ENCODE data around the gene SMCO3. TPM values are rescaled to one million over a fixed set of nuclear protein-coding genes. Genes with fewer than 3 reads are reported as not detected.

SMCO3 gene
- total RNA-seq, 1 experiment from 2014 or later: not detected

DNA sequence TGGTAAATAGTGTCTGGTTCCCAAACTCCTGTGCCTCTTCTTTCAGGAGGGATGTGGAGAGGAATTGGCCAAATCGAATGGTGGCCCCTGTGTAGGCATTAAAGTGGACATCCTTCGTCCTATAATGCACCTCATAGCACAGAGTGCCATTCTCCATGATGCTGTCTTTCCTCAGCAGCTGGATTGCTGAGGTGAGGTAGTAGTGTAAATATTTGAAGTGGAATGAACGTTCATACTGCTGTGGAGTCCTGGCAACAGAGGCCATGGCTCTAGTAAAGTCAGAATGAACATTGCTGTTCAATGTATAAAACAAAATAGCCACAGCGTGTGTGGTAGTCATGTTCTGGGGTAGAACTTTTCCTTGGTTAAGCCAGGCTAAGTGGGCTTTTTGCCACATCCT is 26.6 kb upstream of the SMCO3 start:
- H3K4me3 ChIP-seq (ENCODE audit: insufficient read depth, low read depth, low read length): no peak overlapping the region
- DNase-seq: no peak
- no peaks in the 10 kb centered on the region for H3K36me3 ChIP-seq (replicated peaks; ENCODE audit: control insufficient read depth, insufficient read depth, low read length)
- no peaks in the 10 kb centered on the region for H3K27me3 ChIP-seq (ENCODE audit: control insufficient read depth, insufficient read depth, low read length)

DNA sequence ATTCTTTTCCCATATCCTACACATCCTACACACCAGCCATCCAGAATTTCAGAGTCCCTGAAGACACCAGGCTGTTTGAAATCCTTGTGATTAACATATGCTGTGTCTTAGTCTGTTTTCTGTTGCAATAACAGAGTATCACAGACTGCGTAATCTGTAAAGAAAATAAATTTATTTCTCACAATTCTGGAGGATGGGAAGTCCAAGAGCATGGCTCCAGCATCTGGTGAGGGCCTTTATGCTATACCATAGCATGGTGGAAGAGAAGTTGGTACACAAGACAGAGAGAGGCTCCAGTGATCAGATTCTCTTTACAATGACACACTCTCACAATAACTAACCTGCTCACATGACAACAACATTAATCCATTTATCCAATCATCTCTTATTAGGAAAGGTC is 25.3 kb upstream of the SMCO3 start:
- Histone ChIP-seq H3K27me3 (ENCODE audit: control insufficient read depth, insufficient read depth, low read length) (no peaks in the 10 kb centered on the region), H3K36me3 (replicated peaks; ENCODE audit: control insufficient read depth, insufficient read depth, low read length) (no peaks in the 10 kb centered on the region), H3K4me3 (ENCODE audit: insufficient read depth, low read depth, low read length) (no peak overlapping the region)
- DNase-seq: no peak

DNA sequence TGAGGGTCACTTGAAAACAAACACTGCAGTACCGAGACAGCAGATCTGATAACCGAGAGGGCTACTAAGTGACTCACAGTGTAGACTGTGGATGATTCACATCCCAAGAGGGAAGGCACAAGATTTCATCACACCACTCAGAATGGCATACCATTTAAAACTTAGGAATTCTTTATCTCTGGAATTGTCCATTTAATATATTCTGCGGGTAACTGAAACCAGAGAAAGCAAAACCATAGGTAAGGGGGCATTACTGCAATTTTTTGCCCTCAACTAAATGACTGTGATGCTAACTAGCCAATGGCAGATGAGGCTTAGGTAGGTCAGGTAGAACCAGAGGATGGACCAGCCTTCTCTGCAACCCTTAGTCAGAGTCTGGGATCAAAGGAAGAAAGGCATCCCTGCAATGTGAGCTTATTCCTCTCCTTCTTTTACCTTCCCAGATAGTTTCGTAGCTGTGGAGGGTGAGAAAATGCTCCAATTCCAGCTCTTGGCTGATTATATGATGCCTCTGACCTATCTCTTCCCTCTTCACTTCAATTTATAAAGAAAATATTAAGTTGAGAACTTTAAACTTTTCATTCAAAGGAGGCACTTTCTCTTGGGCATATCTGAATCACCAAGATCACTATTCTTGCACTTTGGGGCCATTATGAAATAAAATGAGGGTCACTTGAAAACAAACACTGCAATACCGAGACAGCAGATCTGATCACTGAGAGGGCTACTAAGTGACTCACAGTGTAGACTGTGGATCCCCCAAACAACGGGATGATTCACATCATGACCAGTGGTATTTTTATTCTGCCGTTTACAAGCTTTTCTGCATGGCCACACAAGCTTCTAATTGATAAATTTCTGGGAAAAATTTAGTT is 22.6 kb upstream of the SMCO3 start:
- H3K36me3 ChIP-seq (replicated peaks; ENCODE audit: control insufficient read depth, insufficient read depth, low read length): no peaks in the 10 kb centered on the region
- H3K27me3 ChIP-seq (ENCODE audit: control insufficient read depth, insufficient read depth, low read length): no peaks in the 10 kb centered on the region
- DNase-seq: no peak
- no peak overlapping the region for H3K4me3 ChIP-seq (ENCODE audit: insufficient read depth, low read depth, low read length)

DNA sequence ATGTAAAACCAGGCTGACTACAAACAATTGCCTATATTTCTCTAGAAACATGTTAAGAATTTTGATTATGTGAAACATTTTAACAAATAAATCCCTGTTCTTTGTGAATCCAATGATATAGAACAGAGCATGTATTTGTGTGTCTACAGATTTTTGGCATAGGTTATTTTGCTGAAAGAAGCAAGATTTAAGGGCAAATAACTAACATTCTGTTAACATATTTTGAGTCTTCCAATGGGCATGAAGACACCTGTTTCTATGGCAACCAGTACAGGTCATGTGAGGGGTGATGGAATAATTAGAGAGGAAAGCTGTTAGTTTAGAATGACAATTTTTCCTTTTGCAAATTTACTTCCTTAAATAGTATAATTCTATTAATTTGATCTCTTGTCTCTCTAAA is 20.5 kb upstream of the SMCO3 start:
- no peaks in the 10 kb centered on the region for H3K36me3 ChIP-seq (replicated peaks; ENCODE audit: control insufficient read depth, insufficient read depth, low read length)
- H3K4me3 ChIP-seq (ENCODE audit: insufficient read depth, low read depth, low read length): no peak overlapping the region
- H3K27me3 ChIP-seq (ENCODE audit: control insufficient read depth, insufficient read depth, low read length): no peaks in the 10 kb centered on the region
- DNase-seq: no peak

GRCh38 chr12:14833952-14834351 is 20.0 kb upstream of the SMCO3 start:
- DNase-seq: no peak
- Histone ChIP-seq H3K4me3 (ENCODE audit: insufficient read depth, low read depth, low read length) (no peak overlapping the region), H3K27me3 (ENCODE audit: control insufficient read depth, insufficient read depth, low read length) (no peaks in the 10 kb centered on the region), H3K36me3 (replicated peaks; ENCODE audit: control insufficient read depth, insufficient read depth, low read length) (no peaks in the 10 kb centered on the region)

DNA sequence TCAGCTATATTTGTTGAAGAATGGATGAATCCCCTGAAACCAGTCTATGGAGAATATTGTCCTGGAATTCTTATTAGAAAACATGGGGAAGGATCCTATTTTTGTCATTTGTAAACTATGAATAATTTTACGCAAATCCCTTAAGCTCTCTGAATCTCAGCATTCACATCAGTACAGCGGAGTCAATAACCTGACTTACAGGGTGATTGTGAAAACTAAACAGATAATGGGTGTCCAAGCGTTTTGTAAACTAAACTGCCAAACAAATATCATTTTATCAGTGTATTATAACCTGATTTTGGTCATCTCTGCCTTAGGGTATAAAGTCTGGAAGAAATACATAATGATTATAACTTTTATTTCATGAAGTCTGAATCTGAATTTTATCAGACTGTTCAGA is 19.4 kb upstream of the SMCO3 start:
- no peak for DNase-seq
- Histone ChIP-seq H3K4me3 (ENCODE audit: insufficient read depth, low read depth, low read length) (no peak overlapping the region), H3K36me3 (replicated peaks; ENCODE audit: control insufficient read depth, insufficient read depth, low read length) (no peaks in the 10 kb centered on the region), H3K27me3 (ENCODE audit: control insufficient read depth, insufficient read depth, low read length) (no peaks in the 10 kb centered on the region)

DNA sequence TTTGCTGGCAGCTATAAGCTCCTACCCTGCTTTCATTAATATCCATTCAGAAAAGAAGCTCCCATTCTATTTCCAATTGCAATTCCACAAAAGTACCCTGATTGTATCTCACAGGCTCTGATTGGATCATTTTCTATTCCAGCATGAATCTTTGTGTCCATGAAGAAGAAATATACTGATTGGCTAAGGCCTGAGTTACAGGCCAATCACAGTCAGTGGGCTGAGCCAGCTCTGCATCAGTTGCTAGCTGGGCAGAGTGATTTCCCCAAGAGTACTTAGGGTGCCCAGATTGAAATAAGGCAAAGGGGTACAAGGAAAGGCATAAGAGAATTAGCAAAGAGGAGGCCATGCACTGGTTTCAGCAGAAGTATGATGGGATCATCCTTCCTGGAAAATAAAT is 14.9 kb upstream of the SMCO3 start:
- DNase-seq: peak; percentile 28
- Histone ChIP-seq H3K4me3 (ENCODE audit: insufficient read depth, low read depth, low read length) (no peak overlapping the region), H3K36me3 (replicated peaks; ENCODE audit: control insufficient read depth, insufficient read depth, low read length) (no peaks in the 10 kb centered on the region), H3K27me3 (ENCODE audit: control insufficient read depth, insufficient read depth, low read length) (no peaks in the 10 kb centered on the region)

DNA sequence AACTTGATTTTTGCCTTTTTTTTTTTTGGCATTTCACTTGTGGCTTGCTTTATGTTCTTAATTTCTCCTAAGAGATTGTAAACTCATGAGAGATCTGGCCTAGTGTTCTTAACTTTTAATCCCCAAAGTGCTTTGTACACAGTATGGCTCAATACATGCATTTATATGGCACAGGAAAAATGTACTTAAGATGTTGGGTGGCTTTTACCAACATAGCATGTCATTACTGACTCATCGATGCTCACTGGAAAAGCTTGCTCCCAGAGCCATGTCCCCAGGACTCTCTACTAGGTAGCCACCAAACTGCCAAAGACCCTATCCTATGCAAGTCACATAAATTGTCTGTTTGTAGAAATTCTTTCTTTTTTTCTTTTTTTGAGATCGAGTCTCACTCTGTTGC is 13.1 kb upstream of the SMCO3 start:
- Histone ChIP-seq H3K4me3 (ENCODE audit: insufficient read depth, low read depth, low read length) (no peak overlapping the region), H3K36me3 (replicated peaks; ENCODE audit: control insufficient read depth, insufficient read depth, low read length) (no peaks in the 10 kb centered on the region), H3K27me3 (ENCODE audit: control insufficient read depth, insufficient read depth, low read length) (no peaks in the 10 kb centered on the region)
- DNase-seq: no peak

- no peak overlapping the region for H3K4me3 ChIP-seq (ENCODE audit: insufficient read depth, low read depth, low read length)
- no peak for DNase-seq
- H3K27me3 ChIP-seq (ENCODE audit: control insufficient read depth, insufficient read depth, low read length): no peaks in the 10 kb centered on the region
- no peaks in the 10 kb centered on the region for H3K36me3 ChIP-seq (replicated peaks; ENCODE audit: control insufficient read depth, insufficient read depth, low read length)
Measured at GRCh38 chr12:14826491-14826890, 12.5 kb upstream of the SMCO3 start.

GRCh38 chr12:14825256-14825655 is 11.3 kb upstream of the SMCO3 start:
- no peaks in the 10 kb centered on the region for H3K36me3 ChIP-seq (replicated peaks; ENCODE audit: control insufficient read depth, insufficient read depth, low read length)
- DNase-seq: no peak
- H3K4me3 ChIP-seq (ENCODE audit: insufficient read depth, low read depth, low read length): no peak overlapping the region
- no peaks in the 10 kb centered on the region for H3K27me3 ChIP-seq (ENCODE audit: control insufficient read depth, insufficient read depth, low read length)

DNA sequence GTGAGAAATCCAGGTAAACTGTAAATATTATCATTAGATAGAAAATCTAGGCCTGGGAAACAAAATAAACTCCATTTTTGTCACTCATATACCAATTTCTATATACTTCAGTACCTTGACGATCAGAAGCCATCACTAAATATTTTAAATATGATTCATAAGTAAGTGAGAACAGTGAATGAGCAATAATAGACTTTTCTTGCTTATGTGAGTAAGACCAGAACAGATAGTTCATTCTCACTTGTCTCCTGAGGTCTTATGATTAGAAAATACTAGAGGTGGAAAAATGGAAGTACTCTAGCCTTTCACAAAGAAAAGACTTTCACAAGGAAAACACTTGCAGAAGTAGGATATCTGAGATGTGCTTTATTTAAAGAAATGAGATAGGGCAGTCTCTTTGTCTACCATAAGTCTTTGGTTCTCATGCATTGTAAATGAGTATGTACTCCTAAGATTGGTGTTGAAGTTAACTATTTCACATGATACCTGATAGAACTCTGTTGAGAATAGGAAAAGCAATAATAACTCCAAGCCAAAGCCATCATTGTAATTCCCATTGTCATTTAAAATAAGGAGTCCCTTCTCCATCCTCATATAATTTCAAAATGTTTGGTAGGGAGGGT is 10.1 kb upstream of the SMCO3 start:
- no peak for DNase-seq
- no peaks in the 10 kb centered on the region for H3K36me3 ChIP-seq (replicated peaks; ENCODE audit: control insufficient read depth, insufficient read depth, low read length)
- H3K4me3 ChIP-seq (ENCODE audit: insufficient read depth, low read depth, low read length): no peak overlapping the region
- H3K27me3 ChIP-seq (ENCODE audit: control insufficient read depth, insufficient read depth, low read length): no peaks in the 10 kb centered on the region

- Histone ChIP-seq H3K36me3 (replicated peaks; ENCODE audit: control insufficient read depth, insufficient read depth, low read length) (no peaks in the 10 kb centered on the region), H3K4me3 (ENCODE audit: insufficient read depth, low read depth, low read length) (no peak overlapping the region), H3K27me3 (ENCODE audit: control insufficient read depth, insufficient read depth, low read length) (no peaks in the 10 kb centered on the region)
- DNase-seq: no peak
Measured at GRCh38 chr12:14811486-14811885, 2.5 kb downstream of the SMCO3 start.

GRCh38 chr12:14810953-14811483 is 3.0 kb downstream of the SMCO3 start:
- no peaks in the 10 kb centered on the region for H3K36me3 ChIP-seq (replicated peaks; ENCODE audit: control insufficient read depth, insufficient read depth, low read length)
- no peaks in the 10 kb centered on the region for H3K27me3 ChIP-seq (ENCODE audit: control insufficient read depth, insufficient read depth, low read length)
- DNase-seq: peak; percentile 53
- no peak overlapping the region for H3K4me3 ChIP-seq (ENCODE audit: insufficient read depth, low read depth, low read length)

GRCh38 chr12:14810167-14810952 is 3.6 kb downstream of the SMCO3 start:
- no peak overlapping the region for H3K4me3 ChIP-seq (ENCODE audit: insufficient read depth, low read depth, low read length)
- H3K27me3 ChIP-seq (ENCODE audit: control insufficient read depth, insufficient read depth, low read length): no peaks in the 10 kb centered on the region
- no peaks in the 10 kb centered on the region for H3K36me3 ChIP-seq (replicated peaks; ENCODE audit: control insufficient read depth, insufficient read depth, low read length)
- DNase-seq: no peak

DNA sequence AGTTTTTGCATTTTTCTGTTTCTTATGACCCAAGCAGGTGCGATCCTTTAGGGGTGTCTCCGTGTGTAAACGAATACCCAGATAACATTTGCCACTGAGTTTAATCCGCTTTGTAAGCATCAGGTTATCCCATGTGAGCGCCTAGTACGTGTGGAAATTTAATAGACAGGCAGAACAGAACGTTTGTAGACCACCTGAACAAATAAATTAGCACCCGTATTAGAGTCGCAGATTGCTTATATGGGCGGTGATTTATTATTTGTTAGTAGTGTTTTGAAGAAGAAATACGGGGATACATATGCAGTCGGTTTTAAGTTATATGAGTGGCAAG is 10.2 kb downstream of the SMCO3 start:
- H3K36me3 ChIP-seq (replicated peaks; ENCODE audit: control insufficient read depth, insufficient read depth, low read length): peaks cover 3% of the 10 kb centered on the region; the same call in 1 of the 2 replicates
- peak overlapping the region; percentile 99 for H3K4me3 ChIP-seq (ENCODE audit: insufficient read depth, low read depth, low read length)
- no peak for DNase-seq
- H3K27me3 ChIP-seq (ENCODE audit: control insufficient read depth, insufficient read depth, low read length): no peaks in the 10 kb centered on the region
